ENCODE data around the gene KPNA6. TPM values are rescaled to one million over a fixed set of nuclear protein-coding genes. Genes with fewer than 3 reads are reported as not detected.

KPNA6 gene
- total and polyA plus RNA-seq, 9 of the 15 experiments (the other 6 are each of a cell fraction or from before 2014, with no cell fraction given): 20.1 to 54.6 (median 32.2) TPM

DNA sequence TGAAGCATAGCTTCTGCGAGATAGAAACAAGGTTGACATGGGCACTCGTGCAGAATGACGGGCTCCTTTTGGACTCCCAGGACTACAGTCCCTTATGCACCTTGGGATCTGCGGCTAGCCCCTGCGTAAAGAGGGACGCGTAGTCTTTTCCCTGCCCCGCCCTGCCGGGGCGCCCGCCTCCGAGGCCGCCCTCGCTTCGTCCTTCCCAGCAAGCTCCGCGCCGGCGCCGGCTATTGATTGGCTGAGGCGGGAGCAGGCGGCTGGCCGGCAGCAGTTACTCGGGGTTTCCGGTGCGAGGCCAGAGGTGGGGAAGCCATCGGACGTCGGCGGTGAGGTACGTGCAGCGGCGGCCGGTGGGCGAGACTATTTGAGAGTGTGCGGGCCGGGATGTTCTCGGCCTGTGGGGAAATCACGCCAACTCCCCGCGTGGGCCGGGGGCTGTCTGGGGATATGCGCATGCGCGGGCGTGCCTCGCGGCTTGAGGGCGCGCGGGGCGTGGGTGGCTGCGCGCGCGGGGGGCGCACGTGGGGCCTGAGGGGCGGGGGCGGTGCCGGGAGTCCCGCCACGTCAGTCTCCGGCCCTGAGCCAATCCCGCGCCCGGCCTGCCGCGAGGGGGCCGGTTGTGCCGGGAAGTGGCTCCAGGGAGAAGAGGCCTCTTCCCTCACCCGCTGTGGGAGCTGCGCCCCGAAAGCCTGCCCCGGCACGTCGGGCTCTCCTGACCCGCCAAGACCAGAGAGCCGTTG, 71.8 kb downstream of the KPNA6 start, which contains the start of gene TXLNA (continued):
- TF ChIP-seq, protein P1, sequence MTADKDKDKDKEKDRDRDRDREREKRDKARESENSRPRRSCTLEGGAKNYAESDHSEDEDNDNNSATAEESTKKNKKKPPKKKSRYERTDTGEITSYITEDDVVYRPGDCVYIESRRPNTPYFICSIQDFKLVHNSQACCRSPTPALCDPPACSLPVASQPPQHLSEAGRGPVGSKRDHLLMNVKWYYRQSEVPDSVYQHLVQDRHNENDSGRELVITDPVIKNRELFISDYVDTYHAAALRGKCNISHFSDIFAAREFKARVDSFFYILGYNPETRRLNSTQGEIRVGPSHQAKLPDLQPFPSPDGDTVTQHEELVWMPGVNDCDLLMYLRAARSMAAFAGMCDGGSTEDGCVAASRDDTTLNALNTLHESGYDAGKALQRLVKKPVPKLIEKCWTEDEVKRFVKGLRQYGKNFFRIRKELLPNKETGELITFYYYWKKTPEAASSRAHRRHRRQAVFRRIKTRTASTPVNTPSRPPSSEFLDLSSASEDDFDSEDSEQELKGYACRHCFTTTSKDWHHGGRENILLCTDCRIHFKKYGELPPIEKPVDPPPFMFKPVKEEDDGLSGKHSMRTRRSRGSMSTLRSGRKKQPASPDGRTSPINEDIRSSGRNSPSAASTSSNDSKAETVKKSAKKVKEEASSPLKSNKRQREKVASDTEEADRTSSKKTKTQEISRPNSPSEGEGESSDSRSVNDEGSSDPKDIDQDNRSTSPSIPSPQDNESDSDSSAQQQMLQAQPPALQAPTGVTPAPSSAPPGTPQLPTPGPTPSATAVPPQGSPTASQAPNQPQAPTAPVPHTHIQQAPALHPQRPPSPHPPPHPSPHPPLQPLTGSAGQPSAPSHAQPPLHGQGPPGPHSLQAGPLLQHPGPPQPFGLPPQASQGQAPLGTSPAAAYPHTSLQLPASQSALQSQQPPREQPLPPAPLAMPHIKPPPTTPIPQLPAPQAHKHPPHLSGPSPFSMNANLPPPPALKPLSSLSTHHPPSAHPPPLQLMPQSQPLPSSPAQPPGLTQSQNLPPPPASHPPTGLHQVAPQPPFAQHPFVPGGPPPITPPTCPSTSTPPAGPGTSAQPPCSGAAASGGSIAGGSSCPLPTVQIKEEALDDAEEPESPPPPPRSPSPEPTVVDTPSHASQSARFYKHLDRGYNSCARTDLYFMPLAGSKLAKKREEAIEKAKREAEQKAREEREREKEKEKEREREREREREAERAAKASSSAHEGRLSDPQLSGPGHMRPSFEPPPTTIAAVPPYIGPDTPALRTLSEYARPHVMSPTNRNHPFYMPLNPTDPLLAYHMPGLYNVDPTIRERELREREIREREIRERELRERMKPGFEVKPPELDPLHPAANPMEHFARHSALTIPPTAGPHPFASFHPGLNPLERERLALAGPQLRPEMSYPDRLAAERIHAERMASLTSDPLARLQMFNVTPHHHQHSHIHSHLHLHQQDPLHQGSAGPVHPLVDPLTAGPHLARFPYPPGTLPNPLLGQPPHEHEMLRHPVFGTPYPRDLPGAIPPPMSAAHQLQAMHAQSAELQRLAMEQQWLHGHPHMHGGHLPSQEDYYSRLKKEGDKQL (CRISPR knock-in tag; IDR thresholded peaks at IDR 0.05; ENCODE audit: borderline replicate concordance): no peak
- 0 out of 2 replicates have a peak, but pooled peaks have one; percentile 43 for TF ChIP-seq HNRNPL (IDR thresholded peaks at IDR 0.05; ENCODE audit: low read depth, low read length)
- TF ChIP-seq ZNF586 (CRISPR knock-in tag; conservative IDR thresholded peaks at IDR 0.05): no peak
- TF ChIP-seq RBFOX2 (IDR thresholded peaks at IDR 0.05; ENCODE audit: low read depth, low read length): peak; percentile 97
- TF ChIP-seq ARID1B (IDR thresholded peaks at IDR 0.05): no peak; the same call in 1 of the 2 replicates
- TF ChIP-seq ZNF3 (CRISPR knock-in tag; IDR thresholded peaks at IDR 0.05): no peak
- TF ChIP-seq XRCC5 (IDR thresholded peaks at IDR 0.05; ENCODE audit: low read depth, low read length): no peak
- no peak for TF ChIP-seq ZFP30 (CRISPR knock-in tag; IDR thresholded peaks at IDR 0.05; ENCODE audit: borderline replicate concordance)
- no peak for TF ChIP-seq RBM17 (IDR thresholded peaks at IDR 0.05; ENCODE audit: borderline replicate concordance, low read depth, low read length)
- TF ChIP-seq ILF3 (IDR thresholded peaks at IDR 0.05; ENCODE audit: borderline replicate concordance): peak; percentile 48; the same call in 1 of the 2 replicates
- peak; percentile 18 to 98; a peak in 2 of 4 replicates for TF ChIP-seq HDAC1 (IDR thresholded peaks at IDR 0.05)
- TF ChIP-seq, protein P2, sequence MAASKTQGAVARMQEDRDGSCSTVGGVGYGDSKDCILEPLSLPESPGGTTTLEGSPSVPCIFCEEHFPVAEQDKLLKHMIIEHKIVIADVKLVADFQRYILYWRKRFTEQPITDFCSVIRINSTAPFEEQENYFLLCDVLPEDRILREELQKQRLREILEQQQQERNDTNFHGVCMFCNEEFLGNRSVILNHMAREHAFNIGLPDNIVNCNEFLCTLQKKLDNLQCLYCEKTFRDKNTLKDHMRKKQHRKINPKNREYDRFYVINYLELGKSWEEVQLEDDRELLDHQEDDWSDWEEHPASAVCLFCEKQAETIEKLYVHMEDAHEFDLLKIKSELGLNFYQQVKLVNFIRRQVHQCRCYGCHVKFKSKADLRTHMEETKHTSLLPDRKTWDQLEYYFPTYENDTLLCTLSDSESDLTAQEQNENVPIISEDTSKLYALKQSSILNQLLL (CRISPR knock-in tag; IDR thresholded peaks at IDR 0.05; ENCODE audit: borderline replicate concordance): no peak
- TF ChIP-seq TEAD4 (IDR thresholded peaks at IDR 0.05; ENCODE audit: low read length): peak; percentile 8; the same call in 1 of the 2 replicates
- no peak for TF ChIP-seq TEAD4 (CRISPR knock-in tag; IDR thresholded peaks at IDR 0.05; ENCODE audit: borderline replicate concordance)
- TF ChIP-seq FOXM1 (IDR thresholded peaks at IDR 0.05; ENCODE audit: low read depth): no peak
- no peak for TF ChIP-seq FOXM1 (CRISPR knock-in tag; IDR thresholded peaks at IDR 0.05; ENCODE audit: low read depth)
- TF ChIP-seq, protein P3, sequence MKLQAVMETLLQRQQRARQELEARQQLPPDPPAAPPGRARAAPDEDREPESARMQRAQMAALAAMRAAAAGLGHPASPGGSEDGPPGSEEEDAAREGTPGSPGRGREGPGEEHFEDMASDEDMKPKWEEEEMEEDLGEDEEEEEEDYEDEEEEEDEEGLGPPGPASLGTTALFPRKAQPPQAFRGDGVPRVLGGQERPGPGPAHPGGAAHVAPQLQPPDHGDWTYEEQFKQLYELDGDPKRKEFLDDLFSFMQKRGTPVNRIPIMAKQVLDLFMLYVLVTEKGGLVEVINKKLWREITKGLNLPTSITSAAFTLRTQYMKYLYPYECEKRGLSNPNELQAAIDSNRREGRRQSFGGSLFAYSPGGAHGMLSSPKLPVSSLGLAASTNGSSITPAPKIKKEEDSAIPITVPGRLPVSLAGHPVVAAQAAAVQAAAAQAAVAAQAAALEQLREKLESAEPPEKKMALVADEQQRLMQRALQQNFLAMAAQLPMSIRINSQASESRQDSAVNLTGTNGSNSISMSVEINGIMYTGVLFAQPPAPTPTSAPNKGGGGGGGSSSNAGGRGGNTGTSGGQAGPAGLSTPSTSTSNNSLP (IDR thresholded peaks at IDR 0.05; ENCODE audit: borderline replicate concordance, low read depth, low read length): no peak
- TF ChIP-seq HMG20B (CRISPR knock-in tag; IDR thresholded peaks at IDR 0.05): no peak
- TF ChIP-seq ZNF274 (IDR thresholded peaks at IDR 0.05; ENCODE audit: borderline replicate concordance, low read depth, low read length): no peak
- 0 out of 2 replicates have a peak, but pooled peaks have one; percentile 47 for TF ChIP-seq ZSCAN32 (CRISPR knock-in tag; IDR thresholded peaks at IDR 0.05)
